ENCODE results near the gene ARMC8. TPM values are rescaled to one million over a fixed set of nuclear protein-coding genes. Genes with fewer than 3 reads are reported as not detected.

ARMC8 gene
- polyA plus RNA-seq, 2 of the 4 experiments (the other 2 are of a cell fraction), result 25.6 to 45.7 TPM

DNA sequence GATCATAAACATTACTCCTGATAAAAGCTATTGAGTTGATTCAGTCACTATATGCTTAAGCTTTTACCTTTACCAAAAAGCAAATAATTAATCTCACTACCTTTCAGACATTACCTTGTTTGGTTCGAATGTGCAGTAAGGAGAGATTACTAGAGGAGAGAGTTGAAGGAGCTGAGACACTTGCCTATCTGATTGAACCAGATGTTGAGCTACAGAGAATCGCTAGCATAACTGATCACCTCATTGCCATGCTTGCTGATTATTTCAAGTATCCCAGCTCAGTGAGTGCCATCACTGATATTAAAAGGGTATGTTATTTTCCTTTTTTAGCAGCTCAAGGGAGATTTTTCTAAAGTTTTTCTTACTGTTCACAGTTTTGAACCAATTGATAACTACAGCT is 54.6 kb downstream of the ARMC8 start:
- no peaks in the 10 kb centered on the region for H3K4me1 ChIP-seq
- POLR2A ChIA-PET, result no interaction called here
- no peak overlapping the region for H3K4me3 ChIP-seq
- no peak overlapping the region for H3K27ac ChIP-seq
- TF ChIP-seq ZSCAN20 (CRISPR knock-in tag; IDR thresholded peaks at IDR 0.05) (no peak), FOXS1 (CRISPR knock-in tag; IDR thresholded peaks at IDR 0.05) (no peak), SMC3 (IDR thresholded peaks at IDR 0.05) (no peak), CBX2 (IDR thresholded peaks at IDR 0.05; ENCODE audit: borderline replicate concordance, low read depth) (no peak), HOXB13 (CRISPR knock-in tag; IDR thresholded peaks at IDR 0.05; ENCODE audit: low read depth) (no peak), BHLHE40 (IDR thresholded peaks at IDR 0.05; ENCODE audit: low read depth, low read length) (no peak), POLR2AphosphoS2 (conservative IDR thresholded peaks at IDR 0.05; ENCODE audit: low read length) (no peak), RARB (CRISPR knock-in tag; IDR thresholded peaks at IDR 0.05) (no peak), FOSL2 (IDR thresholded peaks at IDR 0.05) (no peak), FOSL2 (CRISPR knock-in tag; IDR thresholded peaks at IDR 0.05) (no peak), RFX5 (IDR thresholded peaks at IDR 0.05) (no peak), TP53 (CRISPR knock-in tag; IDR thresholded peaks at IDR 0.05) (no peak), RNF2 (IDR thresholded peaks at IDR 0.05; ENCODE audit: borderline replicate concordance, low read depth) (no peak), MAZ (IDR thresholded peaks at IDR 0.05; ENCODE audit: borderline replicate concordance, low read depth, low read length) (no peak), CEBPB (IDR thresholded peaks at IDR 0.05) (no peak)
- TF ChIP-seq, protein P1, sequence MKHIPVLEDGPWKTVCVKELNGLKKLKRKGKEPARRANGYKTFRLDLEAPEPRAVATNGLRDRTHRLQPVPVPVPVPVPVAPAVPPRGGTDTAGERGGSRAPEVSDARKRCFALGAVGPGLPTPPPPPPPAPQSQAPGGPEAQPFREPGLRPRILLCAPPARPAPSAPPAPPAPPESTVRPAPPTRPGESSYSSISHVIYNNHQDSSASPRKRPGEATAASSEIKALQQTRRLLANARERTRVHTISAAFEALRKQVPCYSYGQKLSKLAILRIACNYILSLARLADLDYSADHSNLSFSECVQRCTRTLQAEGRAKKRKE (CRISPR knock-in tag; IDR thresholded peaks at IDR 0.05; ENCODE audit: low read depth), result no peak
- TF ChIP-seq, protein P2, sequence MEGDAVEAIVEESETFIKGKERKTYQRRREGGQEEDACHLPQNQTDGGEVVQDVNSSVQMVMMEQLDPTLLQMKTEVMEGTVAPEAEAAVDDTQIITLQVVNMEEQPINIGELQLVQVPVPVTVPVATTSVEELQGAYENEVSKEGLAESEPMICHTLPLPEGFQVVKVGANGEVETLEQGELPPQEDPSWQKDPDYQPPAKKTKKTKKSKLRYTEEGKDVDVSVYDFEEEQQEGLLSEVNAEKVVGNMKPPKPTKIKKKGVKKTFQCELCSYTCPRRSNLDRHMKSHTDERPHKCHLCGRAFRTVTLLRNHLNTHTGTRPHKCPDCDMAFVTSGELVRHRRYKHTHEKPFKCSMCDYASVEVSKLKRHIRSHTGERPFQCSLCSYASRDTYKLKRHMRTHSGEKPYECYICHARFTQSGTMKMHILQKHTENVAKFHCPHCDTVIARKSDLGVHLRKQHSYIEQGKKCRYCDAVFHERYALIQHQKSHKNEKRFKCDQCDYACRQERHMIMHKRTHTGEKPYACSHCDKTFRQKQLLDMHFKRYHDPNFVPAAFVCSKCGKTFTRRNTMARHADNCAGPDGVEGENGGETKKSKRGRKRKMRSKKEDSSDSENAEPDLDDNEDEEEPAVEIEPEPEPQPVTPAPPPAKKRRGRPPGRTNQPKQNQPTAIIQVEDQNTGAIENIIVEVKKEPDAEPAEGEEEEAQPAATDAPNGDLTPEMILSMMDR (IDR thresholded peaks at IDR 0.05), result no peak
- CTCF ChIA-PET, result interaction anchor here (1.3 kb wide), 1 partner anchor 11 kb away, joined by 3 read pairs; no protein-coding TSS in a partner anchor
- no peaks in the 10 kb centered on the region for H3K9me3 ChIP-seq
- ATAC-seq (no peak), FAIRE-seq (no peak), DNase-seq (ENCODE audit: low read depth in 1 of 2, low spot score in 1 of 2) (no peak)
- H3K4me2 ChIP-seq, result no peak overlapping the region
- WGBS (ENCODE audit: missing lambda C conversion rate), result 86% methylated on average over 2 of the region's 2 CpGs

DNA sequence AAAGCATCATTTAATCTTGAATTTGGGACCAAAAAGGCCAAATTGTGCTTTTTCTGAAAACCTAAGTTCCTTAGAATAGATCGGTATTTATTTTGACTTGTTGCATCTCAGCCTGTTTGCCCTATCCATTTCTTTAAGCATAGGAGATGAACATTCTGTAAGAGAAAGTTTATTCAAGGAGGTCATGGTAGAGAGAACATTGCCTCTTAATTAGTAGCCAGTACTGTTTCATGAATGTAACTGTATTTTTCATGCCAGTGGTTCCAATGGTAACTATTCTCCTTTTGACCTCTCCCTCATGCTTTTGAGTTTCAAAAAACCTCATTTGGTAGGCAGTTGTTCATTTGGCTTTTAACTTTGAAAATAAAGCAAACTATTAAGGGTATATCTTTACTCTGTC is 55.4 kb downstream of the ARMC8 start:
- no peak for FAIRE-seq
- no peak for TF ChIP-seq FOXS1 (CRISPR knock-in tag; IDR thresholded peaks at IDR 0.05)
- no peak for TF ChIP-seq ZC3H11A (IDR thresholded peaks at IDR 0.05)
- TF ChIP-seq JUN (IDR thresholded peaks at IDR 0.05), result no peak
- TF ChIP-seq RAD21 (conservative IDR thresholded peaks at IDR 0.05 in 1 of 2, IDR thresholded peaks at IDR 0.05 in 1 of 2), result no peak
- TF ChIP-seq SMC3 (IDR thresholded peaks at IDR 0.05), result no peak
- no peak for TF ChIP-seq HOXB13 (CRISPR knock-in tag; IDR thresholded peaks at IDR 0.05; ENCODE audit: low read depth)
- TF ChIP-seq RFX5 (IDR thresholded peaks at IDR 0.05), result no peak
- no peak for TF ChIP-seq NFE2L2 (conservative IDR thresholded peaks at IDR 0.05; ENCODE audit: low read length)
- TF ChIP-seq, protein P3, sequence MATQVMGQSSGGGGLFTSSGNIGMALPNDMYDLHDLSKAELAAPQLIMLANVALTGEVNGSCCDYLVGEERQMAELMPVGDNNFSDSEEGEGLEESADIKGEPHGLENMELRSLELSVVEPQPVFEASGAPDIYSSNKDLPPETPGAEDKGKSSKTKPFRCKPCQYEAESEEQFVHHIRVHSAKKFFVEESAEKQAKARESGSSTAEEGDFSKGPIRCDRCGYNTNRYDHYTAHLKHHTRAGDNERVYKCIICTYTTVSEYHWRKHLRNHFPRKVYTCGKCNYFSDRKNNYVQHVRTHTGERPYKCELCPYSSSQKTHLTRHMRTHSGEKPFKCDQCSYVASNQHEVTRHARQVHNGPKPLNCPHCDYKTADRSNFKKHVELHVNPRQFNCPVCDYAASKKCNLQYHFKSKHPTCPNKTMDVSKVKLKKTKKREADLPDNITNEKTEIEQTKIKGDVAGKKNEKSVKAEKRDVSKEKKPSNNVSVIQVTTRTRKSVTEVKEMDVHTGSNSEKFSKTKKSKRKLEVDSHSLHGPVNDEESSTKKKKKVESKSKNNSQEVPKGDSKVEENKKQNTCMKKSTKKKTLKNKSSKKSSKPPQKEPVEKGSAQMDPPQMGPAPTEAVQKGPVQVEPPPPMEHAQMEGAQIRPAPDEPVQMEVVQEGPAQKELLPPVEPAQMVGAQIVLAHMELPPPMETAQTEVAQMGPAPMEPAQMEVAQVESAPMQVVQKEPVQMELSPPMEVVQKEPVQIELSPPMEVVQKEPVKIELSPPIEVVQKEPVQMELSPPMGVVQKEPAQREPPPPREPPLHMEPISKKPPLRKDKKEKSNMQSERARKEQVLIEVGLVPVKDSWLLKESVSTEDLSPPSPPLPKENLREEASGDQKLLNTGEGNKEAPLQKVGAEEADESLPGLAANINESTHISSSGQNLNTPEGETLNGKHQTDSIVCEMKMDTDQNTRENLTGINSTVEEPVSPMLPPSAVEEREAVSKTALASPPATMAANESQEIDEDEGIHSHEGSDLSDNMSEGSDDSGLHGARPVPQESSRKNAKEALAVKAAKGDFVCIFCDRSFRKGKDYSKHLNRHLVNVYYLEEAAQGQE (IDR thresholded peaks at IDR 0.05), result no peak
- no peak for TF ChIP-seq ZSCAN20 (CRISPR knock-in tag; IDR thresholded peaks at IDR 0.05)
- TF ChIP-seq POLR2AphosphoS2 (conservative IDR thresholded peaks at IDR 0.05; ENCODE audit: low read length), result no peak
- H3K4me1 ChIP-seq, result no peaks in the 10 kb centered on the region
- POLR2A ChIA-PET, result no interaction called here
- no peak for DNase-seq (ENCODE audit: low read depth in 1 of 2, low spot score in 1 of 2)
- no peak overlapping the region for H3K4me3 ChIP-seq
- CTCF ChIA-PET, result interaction anchor here (1.3 kb wide), 1 partner anchor 12 kb away, joined by 3 read pairs; no protein-coding TSS in a partner anchor
- H3K9me3 ChIP-seq, result no peaks in the 10 kb centered on the region
- H3K4me2 ChIP-seq, result no peak overlapping the region
- H3K27ac ChIP-seq, result no peak overlapping the region
- ATAC-seq, result no peak
- WGBS (ENCODE audit: missing lambda C conversion rate), result 100% methylated on average over 1 of the region's 1 CpG
